HG02852 (cell line): ENCODE data around the gene RXFP3.

Experiments used
- ATAC-seq: cut with Tn5 transposase; IDR thresholded peaks from one replicate; pipeline ENCODE4 v1.9.1; 2021; ENCODE audit warnings: mild to moderate bottlenecking, moderate library complexity; ENCODE audit not compliant: unreplicated experiment

Gene RXFP3

GRCh38 chr5:33978306-33978705, 42.1 kb downstream of the RXFP3 start:
- ATAC-seq: no peak

- ATAC-seq: no peak
These were observed 43.8 kb downstream of the RXFP3 start for GRCh38 chr5:33980030-33980429.

- ATAC-seq: no peak
These were observed 45.4 kb downstream of the RXFP3 start for GRCh38 chr5:33981408-33982162.

- no peak for ATAC-seq
These were observed 48.0 kb downstream of the RXFP3 start for GRCh38 chr5:33984178-33984577.

GRCh38 chr5:33984671-33985124, 48.5 kb downstream of the RXFP3 start, which contains the start of gene SLC45A2:
Gene SLC45A2, minus strand, starts transcription at chr5:33984693. Its CDS starts 110 bp downstream, at chr5:33984583.
- no peak for ATAC-seq

DNA sequence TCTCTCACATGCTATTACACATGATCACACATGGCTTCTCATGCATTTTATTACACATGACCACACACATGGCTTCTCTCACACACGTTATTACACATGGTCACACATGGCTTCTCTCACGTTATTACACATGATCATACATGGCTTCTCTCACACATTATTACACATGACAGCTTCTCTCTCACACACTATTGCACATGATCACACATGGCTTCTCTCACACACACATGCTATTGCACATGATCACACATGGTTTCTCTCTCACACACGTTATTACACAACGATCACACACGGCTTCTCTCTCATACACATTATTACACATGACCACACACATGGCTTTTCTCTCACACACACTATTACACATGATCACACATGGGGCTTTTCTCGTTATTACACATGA, 49.3 kb downstream of the RXFP3 start:
- ATAC-seq: no peak
